ENCODE data around the gene SDC3.

Gene SDC3

GRCh38 chr1:30928171-30928570 lies 19.6 kb upstream of the SDC3 start:
- DNase-seq = no peak

DNA sequence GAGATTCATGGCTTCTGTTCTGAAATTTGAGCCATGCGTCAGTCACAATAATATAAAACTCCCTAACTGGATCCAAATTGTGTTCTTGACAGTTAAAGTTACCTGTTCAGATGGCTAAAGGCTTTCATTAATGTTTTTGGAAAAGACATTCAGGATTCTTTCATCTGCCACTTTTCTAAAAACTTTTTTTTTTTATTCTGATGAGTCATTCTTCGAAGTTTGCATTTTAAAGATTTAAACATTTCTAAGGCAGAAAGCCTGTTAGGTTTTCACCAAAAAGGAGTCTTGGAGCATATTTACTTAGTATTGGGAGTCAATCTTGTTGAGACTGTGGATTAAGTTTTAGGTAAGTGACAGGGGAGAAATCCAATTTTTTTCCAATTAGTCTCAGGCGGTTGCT lies 18.9 kb upstream of the SDC3 start:
- no peak for DNase-seq

DNA sequence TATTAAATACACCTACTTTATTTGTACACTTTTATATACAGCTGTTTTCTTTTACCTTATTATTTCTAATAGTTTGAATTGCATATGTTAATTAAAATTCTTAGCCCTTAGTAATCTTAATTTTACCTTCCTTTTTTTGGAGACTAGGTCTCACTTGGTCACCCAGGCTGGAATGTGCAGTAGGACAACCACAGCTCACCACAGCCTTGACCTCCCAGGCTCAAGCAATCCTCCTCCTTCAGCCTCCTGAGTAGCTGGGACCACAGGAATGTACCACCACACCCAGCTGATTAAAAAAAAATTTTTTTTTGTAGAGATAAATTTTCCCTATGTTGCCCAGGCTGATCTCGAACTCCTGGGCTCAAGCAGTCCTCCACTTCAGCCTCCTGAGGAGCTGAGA lies 15.0 kb upstream of the SDC3 start:
- no peak for DNase-seq

- DNase-seq = no peak
These were observed 12.3 kb upstream of the SDC3 start for GRCh38 chr1:30920827-30921226.

DNA sequence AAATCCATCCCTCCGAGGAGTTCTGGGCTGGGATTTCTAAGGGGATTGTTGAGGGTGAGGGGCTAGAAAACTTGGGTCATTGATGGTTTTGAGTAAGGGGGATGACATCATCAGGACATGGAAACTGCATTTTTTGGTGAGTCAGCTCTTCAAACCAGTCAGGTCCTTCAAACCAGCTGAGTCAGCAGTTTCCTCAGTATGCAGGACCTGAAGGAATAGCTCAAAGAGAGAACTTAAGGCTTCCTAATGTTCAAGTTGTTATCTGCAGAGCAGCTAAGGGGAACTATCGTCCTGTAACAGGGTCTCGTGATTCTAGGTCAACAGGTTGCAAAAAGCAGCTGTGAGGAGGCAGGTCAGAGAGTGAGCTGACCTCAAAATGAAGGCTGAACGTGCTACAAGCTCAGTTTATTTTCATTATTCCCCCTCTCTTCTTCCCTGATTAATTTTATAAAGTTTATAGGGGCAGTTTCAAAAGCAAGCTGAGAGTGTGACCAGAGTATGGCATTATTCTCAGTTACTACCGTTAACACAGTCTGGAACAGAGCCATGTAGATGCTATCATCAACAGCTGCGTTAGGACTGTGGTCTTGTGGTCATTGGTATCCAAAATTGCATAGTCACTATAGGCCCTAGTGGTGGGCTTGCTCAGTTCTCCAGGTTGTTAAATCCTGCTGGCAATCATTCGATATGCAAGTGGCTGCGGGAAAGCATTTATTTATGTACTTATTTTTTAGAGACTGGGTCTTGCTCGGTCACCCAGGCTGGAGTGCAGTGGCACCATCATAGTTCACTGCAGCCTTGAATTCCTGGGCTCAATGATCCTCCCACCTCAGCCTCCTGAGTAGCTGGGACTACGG lies 10.7 kb upstream of the SDC3 start:
- peak; percentile 17 for DNase-seq

DNA sequence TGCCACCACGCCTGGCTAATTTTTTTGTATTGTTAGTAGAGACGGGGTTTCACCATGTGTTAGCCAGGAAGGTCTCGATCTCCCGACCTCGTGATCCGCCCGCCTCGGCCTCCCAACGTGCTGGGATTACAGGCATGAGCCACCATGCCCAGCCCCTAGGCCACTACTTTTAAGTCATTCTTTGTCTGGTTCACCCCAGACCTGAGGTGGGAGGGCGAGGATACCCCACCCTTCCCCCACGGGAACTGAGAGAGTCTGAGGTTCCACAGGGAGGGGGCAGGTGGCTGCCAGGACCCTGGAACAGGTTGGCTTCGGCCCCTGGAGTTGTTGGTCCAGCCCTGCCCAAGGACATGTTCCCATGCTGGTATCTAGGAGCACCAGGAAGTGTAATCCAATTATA lies 7.7 kb upstream of the SDC3 start:
- DNase-seq = no peak

DNA sequence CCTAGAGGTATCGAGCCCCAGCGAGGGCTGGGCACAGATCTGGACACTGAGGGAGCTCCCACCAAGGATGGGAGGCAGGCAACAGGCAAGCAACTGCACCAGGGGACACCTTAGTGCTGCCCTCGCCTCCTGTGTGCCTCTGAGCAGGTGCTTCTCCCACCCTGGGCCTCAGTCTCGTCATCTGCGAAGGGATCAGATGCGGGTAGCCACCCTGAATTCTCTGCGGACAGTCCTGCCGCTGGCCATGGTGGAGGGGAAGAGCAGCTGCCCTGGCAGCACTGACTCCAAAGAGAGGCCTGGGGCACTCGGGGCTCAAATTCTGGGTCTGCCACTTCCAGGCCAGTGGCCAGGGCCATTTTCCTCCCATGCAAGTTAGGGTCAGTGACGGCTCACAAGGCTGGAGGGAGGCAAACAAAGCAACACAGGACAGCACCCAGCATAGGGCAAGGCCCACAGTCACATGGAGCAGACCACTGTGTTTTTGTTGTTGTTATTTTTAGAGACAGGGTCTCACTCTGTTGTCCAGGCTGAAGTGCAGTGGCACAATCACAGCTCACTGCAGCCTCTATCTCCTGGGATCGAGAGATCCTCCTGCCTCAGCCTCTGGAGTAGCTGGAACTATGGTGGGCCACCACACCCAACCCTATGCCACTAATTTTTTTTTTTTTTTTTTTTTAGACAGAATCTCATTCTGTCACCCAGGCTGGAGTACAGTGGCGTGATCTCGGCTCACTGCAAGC lies 7.1 kb upstream of the SDC3 start:
- DNase-seq = no peak

DNA sequence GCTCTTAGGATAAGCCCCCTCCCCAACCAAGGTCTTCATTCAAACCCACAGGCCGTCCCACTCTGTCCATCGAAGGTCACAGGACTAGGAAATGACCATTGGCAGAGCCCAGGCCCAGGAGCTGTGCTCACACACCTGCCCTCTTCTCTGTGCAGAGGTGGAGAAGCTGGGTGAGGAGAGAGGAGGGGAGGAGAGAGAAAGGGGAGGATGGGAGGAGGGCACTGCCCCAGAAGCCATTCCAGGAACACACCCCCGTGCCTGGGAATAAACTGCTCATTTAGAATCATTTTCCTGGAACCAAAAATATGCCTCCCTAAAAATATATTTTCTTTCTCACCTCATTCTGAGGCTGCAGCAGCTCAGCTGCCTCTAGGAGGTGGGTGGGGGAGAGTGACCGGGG lies 6.4 kb upstream of the SDC3 start:
- no peak for DNase-seq

- DNase-seq = no peak
These were observed 6.0 kb upstream of the SDC3 start for GRCh38 chr1:30914587-30914922.

DNA sequence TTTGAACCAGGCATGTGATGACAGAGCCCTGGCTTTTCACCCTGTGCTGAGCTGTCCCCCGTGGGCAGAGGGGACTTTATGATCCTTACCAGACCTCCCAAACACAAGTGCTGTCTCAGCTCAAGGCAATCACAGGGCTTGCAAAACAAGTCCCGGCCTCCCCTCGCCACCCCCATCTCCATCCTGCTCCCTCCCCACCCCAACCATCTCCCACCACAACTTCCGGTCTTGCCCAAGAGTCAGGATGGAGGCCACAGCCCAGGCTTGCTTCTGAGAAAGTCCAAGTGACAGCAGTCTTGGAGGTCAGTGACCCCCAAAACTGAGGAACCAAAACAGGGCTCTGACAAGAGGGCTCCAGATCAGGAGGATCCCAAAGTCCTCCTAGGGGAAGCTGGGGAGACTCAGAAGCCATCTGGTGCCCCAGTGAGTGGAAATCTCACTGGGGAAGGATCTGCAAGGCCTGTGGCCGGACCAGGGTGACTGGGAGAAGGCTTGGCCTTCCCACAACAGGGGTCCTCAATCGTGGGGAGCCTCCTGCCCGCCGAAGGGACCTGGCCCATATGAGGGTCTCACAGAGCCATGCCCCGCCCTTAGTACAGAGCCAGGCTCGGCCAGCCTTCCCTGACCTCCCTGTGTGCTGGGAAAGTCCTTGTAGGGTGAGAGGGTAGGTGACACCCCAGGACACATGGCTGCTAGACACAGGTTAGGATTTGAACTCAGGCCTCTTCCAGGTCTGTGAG lies 4.5 kb upstream of the SDC3 start:
- no peak for DNase-seq

DNA sequence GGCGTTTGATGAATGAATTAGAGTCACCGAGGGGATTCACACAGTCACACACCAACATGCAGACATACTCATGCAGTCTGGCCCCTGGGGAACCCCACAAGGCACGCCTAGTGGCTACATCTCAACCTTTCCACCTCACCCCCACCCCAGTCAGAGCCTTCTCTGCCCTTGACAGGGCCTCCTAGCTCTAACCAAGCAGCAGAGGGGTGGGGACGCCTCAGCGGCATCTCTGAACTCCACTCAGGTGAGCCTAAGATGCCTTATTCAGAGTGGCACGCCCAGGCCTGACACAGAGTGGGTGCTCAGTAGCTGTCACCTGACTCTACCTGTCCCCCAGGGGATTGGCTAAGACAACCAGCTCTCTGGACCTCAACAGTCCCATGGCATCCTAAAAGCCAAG lies 3.7 kb upstream of the SDC3 start:
- DNase-seq = no peak

GRCh38 chr1:30911059-30911954 lies 2.7 kb upstream of the SDC3 start:
- DNase-seq = peak; percentile 66

- DNase-seq = no peak
These were observed 959 bp upstream of the SDC3 start for GRCh38 chr1:30909365-30910068.

DNA sequence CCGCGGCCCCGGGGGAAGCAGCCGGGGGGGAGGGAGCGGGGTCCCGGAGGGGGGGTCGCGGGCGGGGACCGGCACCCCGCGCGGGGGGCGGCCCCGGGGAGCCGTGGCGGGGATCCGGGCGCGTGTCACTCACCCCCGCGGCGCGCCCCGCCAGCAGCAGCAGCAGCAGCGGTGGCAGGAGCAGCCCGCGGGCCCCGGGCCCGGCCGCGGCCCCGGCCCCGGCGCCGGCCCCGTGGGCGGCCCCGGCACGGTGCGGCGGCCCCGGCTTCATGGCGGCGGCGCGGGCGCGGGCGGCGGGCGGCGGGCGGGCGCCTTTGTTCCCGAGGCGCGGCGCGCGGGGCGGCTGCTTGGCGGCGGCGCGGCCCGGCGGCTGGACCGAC lies 252 bp downstream of the SDC3 start:
- DNase-seq = no peak

DNA sequence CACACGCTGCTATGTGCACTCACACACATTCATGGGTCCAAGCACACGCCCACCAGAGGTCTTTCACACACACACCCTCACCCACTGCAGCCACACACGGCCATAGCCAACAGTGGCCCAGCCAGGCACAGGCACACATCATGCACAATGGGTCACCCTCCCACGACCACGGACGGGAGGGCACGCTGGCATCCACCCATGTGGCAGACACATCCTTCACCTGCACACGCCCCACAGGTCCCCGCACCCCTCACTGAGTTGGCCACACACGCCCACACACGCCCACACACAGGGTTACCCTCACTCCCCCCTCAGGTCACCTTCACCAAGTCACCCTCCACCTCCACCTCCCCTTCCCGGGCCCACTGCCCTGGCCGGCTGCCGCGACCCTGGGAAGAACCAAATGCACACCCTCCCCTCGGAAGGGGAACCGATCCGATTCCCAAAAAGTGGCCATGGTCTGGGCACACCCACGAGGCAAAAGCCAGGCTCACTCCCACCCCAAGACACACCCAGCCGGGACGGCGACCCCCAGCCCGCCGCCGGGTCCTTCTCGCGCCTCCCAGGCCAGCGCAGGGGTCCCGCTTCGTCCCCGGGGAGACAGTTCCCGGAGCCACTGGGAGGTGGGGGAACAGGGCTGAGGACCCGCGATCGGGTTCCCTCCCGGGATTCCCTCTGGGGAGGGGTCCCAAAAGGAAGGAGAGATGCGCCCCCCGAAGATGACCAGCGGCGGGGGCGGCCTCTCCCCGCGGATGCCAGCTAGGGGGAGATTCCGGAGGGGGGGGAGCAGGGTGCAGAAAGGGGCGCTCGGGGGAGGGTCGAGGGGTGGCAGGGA lies 860 bp downstream of the SDC3 start:
- no peak for DNase-seq

DNA sequence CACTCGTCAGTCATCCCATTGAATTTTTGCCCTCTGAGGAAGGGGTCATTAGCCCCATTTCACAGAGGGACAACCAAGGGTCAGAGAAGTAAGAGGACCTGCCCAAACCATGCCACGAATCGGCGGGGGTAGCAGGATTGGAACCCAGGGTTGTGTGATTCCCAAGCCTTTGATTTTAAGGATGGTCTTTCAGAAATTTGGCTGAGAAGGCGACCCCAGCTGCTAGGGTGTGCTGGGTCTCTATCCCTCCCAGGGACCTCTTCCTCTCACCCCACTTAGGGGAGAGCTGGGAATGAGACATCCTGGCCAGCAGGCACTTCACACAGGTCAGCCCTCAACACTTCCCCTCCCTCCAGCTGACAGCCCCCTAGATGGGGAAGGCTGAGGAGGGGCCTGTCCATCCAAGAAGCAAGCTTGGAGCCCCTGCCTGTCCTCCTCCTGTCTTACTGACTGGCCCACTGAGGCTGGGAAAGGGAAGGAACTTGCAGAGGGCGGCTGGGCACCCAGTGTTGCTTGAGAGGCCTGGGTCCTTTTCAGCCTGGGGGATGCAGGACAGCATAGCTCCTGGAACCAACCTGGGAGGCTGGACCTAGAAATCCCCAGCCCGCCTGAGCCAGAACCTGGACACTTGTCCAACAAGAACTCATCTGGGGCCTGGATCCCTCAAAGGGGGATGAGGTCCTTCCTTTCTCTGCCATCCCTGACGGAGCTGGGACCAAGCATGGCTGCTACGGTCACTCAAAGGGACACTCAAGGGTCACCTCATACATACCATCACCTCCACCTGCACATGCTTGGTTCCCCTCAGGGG lies 1.7 kb downstream of the SDC3 start:
- DNase-seq = no peak

GRCh38 chr1:30905916-30906620 lies 2.5 kb downstream of the SDC3 start:
- DNase-seq = no peak

DNA sequence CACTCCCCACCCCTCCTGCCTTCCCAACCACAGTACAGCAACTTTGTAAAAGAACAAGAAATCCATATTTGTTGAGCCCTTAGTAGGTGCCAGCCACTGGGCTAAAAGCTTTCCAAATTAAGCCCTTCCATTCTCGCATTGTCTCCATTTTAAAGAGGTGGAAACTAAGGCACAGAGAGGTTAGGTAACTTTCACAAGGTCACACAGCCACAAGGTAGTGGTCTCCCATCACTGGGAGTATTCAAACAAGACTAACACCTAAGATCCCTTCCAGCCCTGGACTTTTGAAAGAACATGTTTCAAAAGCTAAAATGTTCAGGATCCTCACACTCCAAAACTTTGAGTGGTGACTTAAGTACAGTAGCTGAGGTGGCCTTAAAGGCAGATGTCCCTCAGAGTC lies 3.2 kb downstream of the SDC3 start:
- no peak for DNase-seq

DNA sequence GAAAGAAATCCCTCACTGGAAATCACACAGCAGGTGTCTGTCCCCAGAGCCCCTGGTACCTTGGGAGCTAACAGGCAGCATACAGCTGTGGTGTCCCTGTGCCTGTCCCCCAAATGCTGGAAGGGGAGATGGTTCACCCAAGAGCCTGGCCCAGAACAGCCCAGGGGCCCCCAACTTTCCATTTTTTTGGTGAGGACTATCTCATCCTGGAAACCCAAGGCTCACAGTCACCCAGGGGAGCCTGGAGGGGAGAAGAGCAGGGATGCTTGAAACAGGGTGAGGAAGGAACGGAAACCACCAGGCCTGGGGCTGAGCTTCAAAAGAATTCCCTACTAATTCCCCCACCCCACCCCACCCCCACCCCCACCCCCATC lies 3.6 kb downstream of the SDC3 start:
- no peak for DNase-seq

Measured in SHP77 treated with DMSO at 0.1 percent for 48 hours (cell line).